GM19035 (cell line): ENCODE measurements around the gene MT3.

Experiments used
- ATAC-seq: cut with Tn5 transposase; IDR thresholded peaks from one replicate; pipeline ENCODE4 v1.9.1; 2021; ENCODE audit not compliant: unreplicated experiment

Gene MT3

GRCh38 chr16:56589141-56590039 is at the start of gene MT3:
Gene MT3, plus strand, starts transcription at chr16:56589528. Its CDS starts 63 bp downstream, at chr16:56589591.
- ATAC-seq = no peak

GRCh38 chr16:56539656-56540055 is 49.7 kb upstream of the MT3 start:
- no peak for ATAC-seq

- ATAC-seq = no peak
These were observed 47.3 kb upstream of the MT3 start for GRCh38 chr16:56542039-56542438.

- no peak for ATAC-seq
These were observed 42.0 kb upstream of the MT3 start for GRCh38 chr16:56547120-56547948.

GRCh38 chr16:56547949-56548567 is 41.3 kb upstream of the MT3 start:
- ATAC-seq = no peak

GRCh38 chr16:56549161-56549560 is 40.2 kb upstream of the MT3 start:
- ATAC-seq = no peak

- no peak for ATAC-seq
These were observed 39.5 kb upstream of the MT3 start for GRCh38 chr16:56549744-56550385.

GRCh38 chr16:56551796-56552738 is 37.3 kb upstream of the MT3 start:
- ATAC-seq = no peak

- no peak for ATAC-seq
These were observed 34.9 kb upstream of the MT3 start for GRCh38 chr16:56554441-56554840.

GRCh38 chr16:56558024-56558747 is 31.1 kb upstream of the MT3 start:
- no peak for ATAC-seq

- no peak for ATAC-seq
These were observed 30.2 kb upstream of the MT3 start for GRCh38 chr16:56559109-56559508.

- no peak for ATAC-seq
These were observed 28.9 kb upstream of the MT3 start for GRCh38 chr16:56560447-56560846.

GRCh38 chr16:56561126-56561525 is 28.2 kb upstream of the MT3 start:
- ATAC-seq = no peak

- ATAC-seq = no peak
These were observed 24.4 kb upstream of the MT3 start, which contains the start of gene MT4 for GRCh38 chr16:56564793-56565477. Gene MT4, plus strand, starts transcription at chr16:56565073. Its CDS starts 56 bp downstream, at chr16:56565129.

GRCh38 chr16:56569971-56570370 is 19.4 kb upstream of the MT3 start:
- ATAC-seq = no peak

GRCh38 chr16:56571525-56571924 is 17.8 kb upstream of the MT3 start:
- no peak for ATAC-seq

- no peak for ATAC-seq
These were observed 14.7 kb upstream of the MT3 start for GRCh38 chr16:56574625-56575024.

GRCh38 chr16:56576585-56577299 is 12.6 kb upstream of the MT3 start:
- ATAC-seq = peak; percentile 90
